Inflammatory macrophage treated with lipopolysaccharide for 1 hour (primary cell): Measurements from ENCODE around the gene CHST14.

Experiments used
- DNase-seq, 2 donors: peaks; one replicate each; pipeline ENCODE4 v3.0.0-alpha.2; 2020 to 2022

Gene CHST14

DNA sequence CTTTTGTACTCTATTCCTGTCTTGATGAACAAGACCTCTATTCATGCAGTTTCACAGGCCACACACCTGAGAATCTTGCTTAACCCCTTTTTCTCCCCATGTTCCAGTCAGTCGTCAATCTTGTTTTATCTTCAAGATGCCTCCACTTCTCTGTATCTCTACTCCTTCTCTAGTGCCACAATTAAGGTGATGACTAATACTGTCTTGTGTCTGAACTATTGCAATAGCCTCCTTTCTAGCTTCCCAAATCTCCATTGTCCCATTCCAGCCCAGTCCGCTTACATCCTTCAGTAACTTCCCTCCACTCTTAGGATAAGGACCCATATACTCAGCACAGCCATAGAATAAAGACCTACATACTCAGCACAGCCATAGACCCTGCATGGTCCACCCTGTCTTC, 24.7 kb downstream of the CHST14 start:
- DNase-seq, result peak; percentile 14 to 44

DNA sequence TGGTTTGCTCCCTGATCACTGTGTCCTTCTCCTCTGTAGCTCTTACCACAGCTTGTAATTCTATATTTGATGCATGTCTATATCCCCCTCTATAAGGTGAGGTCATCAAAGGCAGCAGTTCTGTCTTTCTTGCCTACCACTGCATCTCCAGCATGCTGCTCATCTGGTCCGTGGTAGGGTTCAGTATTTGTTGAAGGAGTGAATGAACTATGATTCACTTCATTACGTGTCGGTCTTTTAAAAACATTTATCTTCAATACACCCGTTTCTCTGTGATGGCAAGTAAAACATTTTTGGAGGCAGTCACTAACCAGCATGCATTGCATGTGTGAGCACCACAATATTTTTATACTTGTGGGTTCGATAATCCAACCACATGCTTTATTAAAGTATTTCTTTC, 27.6 kb downstream of the CHST14 start:
- DNase-seq, result no peak

DNA sequence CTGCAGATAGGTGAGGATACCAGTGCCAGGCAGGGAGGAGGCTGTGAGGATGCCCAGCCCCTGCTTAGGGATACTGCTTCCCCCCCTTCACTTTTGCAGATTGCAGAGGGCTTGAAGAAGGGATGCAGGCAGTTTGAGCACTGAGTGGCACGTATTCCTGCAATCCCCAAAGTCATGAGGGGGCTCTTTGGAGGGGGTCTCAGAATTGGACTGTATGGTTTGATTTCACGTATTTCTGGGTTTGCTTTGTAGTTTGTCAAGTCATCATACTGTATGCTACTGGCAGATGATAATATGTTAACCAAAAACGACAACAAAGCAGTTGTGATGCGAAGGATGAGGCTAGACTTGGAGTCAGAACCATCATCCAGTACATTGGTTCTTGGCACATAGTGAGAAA, 28.1 kb downstream of the CHST14 start:
- DNase-seq, result no peak

DNA sequence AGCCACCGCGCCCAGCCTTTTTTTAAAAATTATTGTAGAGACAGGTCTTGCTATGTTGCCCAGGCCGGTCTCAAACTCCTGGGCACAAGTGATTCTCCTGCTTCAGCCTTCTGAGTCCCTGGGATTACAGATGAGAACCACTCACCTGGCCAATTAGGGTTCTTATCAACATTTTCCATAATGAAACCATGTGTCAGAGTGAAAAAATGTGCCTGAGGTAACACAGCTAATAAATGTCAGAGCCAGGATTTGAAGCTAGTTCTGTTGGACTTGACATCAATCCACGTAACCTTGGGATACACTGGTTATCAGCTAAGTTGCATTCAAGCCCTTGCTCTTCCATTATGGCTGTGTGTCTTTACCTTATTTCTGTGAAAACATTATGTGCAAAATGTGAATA, 29.1 kb downstream of the CHST14 start:
- DNase-seq, result no peak

DNA sequence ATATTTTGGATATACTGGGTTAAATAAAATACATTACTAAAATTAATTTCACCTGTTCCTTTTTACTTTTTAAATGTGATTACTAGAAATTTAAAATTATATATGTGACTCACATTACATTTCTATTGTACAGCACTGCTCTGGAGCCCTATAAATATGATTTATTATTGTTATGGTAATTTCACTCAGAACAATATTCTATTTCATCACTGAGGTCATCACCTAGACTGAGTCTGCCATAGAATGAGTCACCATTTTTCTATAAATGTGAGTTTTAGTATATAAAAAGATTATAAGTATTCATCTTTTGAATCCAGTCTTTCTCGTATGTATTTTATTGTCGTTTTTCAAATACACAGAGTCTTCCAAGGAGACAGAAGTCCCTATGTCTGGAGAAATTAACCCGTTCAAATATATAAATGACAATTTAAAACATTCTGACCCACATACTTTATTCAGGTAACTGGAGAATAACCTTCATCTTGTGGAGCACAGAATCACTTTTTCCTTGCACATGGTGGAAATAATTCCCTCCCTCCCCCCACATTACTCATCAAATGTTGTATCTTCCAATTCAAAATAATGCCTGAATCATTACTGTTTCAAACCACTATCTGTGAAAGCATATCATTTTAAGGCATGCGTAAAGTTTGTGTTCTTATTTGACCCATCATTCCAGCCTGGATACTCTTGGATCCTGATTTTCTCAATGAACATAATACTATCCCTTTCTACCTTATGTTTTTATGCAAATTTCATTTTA, 30.0 kb downstream of the CHST14 start:
- DNase-seq, result no peak

DNA sequence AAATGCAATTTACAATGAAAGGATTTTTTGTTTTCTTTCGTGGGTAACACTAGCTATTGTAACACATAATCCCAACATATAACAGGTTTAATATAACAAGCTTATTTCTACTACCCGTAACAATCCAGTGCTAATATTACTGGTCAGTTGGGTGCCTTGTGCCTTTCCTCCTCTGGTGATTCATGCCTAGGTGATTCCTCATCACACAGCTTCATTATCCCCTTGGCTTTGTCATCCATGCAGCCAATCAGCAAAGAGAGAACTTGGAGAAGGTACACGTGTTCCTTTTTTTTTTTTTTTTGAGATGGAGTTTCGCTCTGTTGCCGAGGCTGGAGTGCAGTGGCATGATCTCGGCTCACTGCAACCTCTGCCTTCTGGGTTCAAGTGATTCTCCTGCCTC, 30.7 kb downstream of the CHST14 start:
- no peak for DNase-seq

DNA sequence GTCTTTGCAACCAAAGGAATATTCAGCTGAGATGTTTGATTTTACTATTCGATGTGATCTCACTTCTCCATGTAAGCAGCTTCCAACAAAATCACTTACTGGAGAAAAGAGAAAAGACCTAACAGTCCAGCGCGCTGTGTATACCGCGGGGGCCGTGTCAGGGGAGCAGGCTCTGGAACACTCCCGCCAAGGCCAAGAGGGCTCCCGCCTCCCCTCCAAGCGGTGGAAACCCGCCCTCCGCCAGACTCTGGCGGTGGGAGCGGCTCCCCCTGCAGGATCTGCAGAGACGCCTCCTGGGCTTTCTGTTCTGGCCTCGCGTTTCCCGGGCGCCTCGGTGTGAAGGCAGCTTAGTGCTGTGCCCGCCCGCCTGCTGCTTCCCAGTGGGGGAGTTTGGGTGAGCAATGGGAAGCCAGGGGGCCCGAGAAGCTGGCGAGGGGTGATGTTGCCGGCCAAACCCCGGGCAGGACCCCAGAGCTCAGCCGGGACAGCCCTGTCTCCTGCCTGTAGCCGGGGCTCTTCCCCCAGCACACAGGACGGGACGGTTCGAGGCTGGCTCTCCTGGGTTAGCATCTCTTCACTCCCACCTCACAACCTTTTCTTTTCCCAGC, 36.3 kb downstream of the CHST14 start:
- peak; percentile 49 to 59 for DNase-seq

DNA sequence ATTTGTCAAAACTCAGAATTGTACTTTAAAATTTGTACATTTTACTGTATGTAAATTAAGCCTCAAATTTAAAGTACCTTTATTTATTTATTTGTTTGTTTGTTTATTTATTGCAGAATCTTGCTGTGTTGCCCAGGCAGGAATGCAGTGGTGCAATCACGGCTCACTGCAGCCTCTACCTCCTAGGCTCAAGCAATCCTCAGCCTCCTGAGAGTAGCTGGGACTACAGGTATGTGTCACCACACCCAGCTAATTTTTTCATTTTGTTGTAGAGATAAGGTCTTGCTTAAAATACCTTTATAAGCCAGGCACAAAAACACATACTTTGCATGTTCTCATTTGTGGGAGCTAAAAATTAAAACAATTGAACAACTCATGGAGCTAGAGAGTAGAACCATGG, 37.4 kb downstream of the CHST14 start:
- DNase-seq, result no peak

DNA sequence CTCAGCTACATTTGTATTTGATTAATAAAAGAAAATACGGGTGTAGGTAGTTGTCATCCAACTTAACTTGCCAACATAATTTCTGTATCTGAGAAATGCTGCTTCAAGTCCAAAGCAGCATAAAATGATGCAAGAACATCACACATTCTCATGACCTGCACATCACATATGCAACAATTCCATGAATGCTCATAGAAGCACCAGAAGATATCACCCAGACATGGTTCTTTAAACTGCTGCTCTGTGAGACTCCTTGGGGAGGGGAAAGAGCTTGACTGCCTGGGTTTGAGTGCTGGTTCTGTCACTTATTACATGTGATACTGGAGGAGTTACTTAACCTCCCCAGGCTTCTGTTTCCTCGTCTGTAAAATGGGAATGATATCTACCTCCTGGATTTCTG, 39.4 kb downstream of the CHST14 start:
- no peak for DNase-seq

DNA sequence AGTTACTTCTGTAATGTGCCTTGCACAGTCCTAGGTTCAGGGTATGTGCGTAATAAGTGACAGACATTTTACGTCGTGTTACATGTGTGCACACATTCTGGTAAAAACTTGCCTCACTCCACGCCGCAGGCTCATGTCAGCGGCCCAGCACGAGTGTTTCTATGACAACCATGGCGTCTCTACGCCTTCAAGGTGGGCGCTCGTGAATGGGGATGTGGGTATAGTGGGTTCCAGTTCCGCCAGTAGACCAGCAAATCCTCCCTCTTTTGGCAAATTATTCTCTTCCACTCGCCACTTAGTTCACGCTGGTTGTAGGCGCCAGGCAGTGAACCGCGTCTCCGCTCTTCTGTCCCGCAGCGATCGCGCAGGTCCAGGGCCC, 40.3 kb downstream of the CHST14 start:
- DNase-seq, result peak; percentile 18 to 38

DNA sequence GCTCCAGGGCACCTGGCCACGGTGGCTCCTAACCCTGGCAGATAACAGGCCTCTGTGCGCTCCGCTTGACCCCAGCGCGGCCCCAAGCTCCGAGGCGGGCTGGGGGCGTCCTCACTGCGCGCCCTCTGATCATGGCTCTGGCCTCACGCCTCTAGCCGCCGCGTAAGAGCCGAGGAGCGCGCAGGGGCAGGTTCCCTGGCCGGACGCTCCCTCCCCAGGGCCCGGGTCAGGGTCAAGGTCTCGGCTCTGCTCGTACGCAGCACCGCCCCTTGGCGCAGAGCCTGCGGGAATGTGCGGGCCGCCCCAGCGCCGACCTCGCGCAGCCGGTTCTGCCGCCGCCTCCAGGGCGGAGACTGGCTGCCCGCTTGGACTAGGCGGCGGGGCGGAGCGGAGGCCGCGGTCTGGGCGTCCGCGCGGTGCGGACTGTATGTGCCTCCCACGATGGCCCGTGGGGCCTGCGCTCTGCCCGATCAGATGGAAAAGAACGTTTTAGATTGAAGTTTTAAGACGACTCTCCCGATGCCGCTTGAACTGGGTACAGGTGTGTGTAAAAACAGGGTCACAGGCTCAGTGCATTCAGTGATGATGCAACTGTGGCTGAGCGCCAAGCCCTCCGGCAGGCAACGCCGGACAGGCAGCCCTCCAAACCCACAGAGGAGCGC, 40.8 kb downstream of the CHST14 start:
- peak; percentile 24 to 39 for DNase-seq

DNA sequence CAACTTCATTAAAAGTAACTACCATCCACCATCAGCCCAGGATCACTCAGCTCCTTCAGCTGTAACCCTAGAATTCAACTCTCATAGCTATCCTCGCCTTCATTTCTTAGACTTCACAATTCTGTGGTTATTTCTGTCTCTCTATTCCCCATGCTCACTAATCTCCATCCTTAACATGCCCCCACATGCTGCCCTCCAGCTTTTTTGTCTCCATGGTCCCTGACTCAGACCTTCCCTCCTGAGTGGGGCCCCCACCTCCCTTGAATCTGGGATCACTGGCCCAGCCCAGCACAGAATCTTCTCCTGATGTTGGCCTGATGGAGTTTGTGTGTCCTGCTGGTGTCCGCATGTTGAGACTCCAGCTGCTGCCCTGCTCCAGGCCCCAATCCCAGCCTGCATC, 41.7 kb downstream of the CHST14 start:
- no peak for DNase-seq

DNA sequence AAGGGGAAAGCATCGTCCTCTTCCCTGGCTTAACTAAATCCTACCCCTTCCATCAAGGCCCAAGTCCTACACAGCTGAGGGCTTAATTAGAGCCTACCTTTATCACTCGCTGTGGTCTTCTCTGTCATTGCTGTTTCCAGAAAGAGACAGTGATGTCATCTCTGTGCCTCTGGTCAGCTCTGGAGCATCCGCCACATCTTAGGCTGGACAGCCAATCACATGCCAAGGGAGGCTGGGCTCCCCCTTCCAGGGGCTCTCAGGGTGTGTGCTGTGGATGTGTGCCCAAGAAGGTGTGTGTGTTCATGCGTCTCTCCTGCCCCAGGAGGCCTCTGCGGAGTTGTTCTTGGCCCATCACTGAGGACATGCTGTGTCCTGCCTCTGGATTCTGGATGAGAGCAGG, 42.8 kb downstream of the CHST14 start:
- DNase-seq, result no peak

DNA sequence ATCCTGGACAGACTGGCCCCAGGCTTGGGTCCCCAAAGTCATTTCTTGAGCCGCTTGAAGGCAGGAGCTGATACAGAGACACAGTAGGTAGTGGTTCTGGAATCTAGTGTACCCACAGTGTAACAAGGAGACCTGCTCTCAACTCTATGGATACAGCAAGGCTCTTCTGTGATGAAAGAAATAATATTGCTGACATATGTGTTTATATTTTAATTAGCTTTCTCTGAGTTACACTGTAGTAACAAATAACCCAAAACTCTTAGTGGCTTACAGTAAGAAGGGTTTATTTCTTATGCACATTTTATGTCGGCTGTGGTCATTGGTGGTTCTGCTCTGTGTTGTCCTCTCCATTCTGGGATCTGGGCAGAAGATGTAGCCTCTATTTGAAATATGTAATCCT, 45.5 kb downstream of the CHST14 start:
- DNase-seq, result no peak
